AG04449 (cell line): ENCODE results near the gene TFDP1.

Experiments
- CTCF ChIA-PET: fragments of 350-600 bp; formaldehyde crosslinking; extraction: SDS; loops from one replicate; lab custom pipeline; 2021; ENCODE audit warnings: antibody characterized with exemption; lab: Yijun Ruan, JAX
- POLR2A ChIA-PET: fragments of 400-600, 350-600 bp; formaldehyde crosslinking; extraction: SDS; loops from one replicate; lab custom pipeline; 2020; ENCODE audit warnings: antibody characterized with exemption, inconsistent platforms; lab: Yijun Ruan, JAX
- DNase-seq: peaks from one replicate; pipeline ENCODE4 v3.0.0-alpha.2; 2010; ENCODE audit warnings: low read depth, low spot score
- H3K4me3 ChIP-seq: 2 replicates; pipeline ENCODE4 v1.5.1; 2011; ENCODE audit warnings: low read depth, mild to moderate bottlenecking, control low read depth, low read length
- TF ChIP-seq, protein P1 (sequence below): IDR thresholded peaks from one replicate; pipeline ENCODE4 v1.5.1; 2011; ENCODE audit warnings: mild to moderate bottlenecking, moderate library complexity, low read length, control low read depth, inconsistent platforms; ENCODE audit not compliant: insufficient read depth; ENCODE audit errors: missing control alignments

Gene TFDP1, protein sequence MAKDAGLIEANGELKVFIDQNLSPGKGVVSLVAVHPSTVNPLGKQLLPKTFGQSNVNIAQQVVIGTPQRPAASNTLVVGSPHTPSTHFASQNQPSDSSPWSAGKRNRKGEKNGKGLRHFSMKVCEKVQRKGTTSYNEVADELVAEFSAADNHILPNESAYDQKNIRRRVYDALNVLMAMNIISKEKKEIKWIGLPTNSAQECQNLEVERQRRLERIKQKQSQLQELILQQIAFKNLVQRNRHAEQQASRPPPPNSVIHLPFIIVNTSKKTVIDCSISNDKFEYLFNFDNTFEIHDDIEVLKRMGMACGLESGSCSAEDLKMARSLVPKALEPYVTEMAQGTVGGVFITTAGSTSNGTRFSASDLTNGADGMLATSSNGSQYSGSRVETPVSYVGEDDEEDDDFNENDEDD

DNA sequence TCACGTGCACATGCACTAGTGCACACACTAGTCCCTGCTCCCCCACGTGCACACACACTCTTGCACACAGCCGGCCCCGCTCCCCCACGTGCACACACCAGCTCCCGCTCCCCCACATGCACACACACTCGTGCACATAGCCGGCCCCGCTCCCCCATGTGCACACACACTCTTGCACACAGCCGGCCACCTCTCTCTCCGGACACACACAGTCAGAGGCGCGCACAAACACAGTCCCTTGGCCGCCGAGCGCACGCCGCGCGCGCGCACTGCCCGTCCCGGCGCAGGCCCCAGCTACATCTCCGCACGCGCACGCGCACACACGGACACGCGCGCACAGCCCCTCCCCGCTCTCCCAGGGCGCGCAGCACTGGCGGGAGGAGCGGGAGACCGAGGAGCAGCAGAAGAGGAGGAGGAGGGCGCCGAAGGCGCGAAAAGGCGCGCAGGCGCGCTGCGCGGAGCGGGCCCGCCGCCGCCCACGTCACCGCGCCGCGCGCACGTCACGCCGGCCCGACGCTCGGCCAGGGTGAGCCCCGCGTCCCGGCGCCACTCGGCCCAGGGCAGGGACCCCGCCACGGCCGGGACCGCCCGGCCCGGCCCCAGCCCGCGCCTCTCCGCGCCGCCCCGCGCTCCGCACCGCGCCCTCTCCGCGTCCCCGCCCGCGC, at the start of gene TFDP1:
Gene TFDP1, plus strand, starts transcription at position 549 of the 665 bp plus-strand sequence. CDS start 1,085 bp downstream, outside the sequence.
- DNase-seq, result no peak
- H3K4me3 ChIP-seq, result peak within 1 kb of the TSS; percentile 63
- CTCF ChIA-PET, result no interaction called here
- POLR2A ChIA-PET, result no interaction called here
- TF ChIP-seq, protein P1, sequence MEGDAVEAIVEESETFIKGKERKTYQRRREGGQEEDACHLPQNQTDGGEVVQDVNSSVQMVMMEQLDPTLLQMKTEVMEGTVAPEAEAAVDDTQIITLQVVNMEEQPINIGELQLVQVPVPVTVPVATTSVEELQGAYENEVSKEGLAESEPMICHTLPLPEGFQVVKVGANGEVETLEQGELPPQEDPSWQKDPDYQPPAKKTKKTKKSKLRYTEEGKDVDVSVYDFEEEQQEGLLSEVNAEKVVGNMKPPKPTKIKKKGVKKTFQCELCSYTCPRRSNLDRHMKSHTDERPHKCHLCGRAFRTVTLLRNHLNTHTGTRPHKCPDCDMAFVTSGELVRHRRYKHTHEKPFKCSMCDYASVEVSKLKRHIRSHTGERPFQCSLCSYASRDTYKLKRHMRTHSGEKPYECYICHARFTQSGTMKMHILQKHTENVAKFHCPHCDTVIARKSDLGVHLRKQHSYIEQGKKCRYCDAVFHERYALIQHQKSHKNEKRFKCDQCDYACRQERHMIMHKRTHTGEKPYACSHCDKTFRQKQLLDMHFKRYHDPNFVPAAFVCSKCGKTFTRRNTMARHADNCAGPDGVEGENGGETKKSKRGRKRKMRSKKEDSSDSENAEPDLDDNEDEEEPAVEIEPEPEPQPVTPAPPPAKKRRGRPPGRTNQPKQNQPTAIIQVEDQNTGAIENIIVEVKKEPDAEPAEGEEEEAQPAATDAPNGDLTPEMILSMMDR, result no peak

DNA sequence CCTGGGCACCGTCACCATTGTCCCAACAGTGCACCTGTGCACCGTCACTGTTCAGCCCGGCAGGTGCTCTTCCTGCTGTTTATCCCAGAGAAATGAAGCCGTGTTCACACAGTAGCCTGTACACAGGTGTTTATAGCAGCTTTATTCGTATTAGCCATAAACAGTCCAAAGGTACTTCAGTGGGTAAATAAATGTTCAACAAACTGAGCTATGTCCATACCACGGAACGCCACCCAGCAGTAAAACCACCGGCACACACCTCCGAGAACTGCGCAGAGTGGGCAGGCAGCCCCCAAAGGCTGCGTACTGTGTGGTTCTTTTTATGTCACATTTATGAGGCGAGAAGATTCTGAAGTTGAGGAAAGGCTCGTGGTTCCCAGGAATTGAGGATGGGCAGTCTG, 49.2 kb upstream of the TFDP1 start:
- TF ChIP-seq, protein P1, result no peak
- CTCF ChIA-PET, result interaction anchor here (0.9 kb wide), 1 partner anchor 27 kb away, joined by 5 read pairs; no protein-coding TSS in a partner anchor
- no peak overlapping the region for H3K4me3 ChIP-seq
- POLR2A ChIA-PET, result no interaction called here
- no peak for DNase-seq

DNA sequence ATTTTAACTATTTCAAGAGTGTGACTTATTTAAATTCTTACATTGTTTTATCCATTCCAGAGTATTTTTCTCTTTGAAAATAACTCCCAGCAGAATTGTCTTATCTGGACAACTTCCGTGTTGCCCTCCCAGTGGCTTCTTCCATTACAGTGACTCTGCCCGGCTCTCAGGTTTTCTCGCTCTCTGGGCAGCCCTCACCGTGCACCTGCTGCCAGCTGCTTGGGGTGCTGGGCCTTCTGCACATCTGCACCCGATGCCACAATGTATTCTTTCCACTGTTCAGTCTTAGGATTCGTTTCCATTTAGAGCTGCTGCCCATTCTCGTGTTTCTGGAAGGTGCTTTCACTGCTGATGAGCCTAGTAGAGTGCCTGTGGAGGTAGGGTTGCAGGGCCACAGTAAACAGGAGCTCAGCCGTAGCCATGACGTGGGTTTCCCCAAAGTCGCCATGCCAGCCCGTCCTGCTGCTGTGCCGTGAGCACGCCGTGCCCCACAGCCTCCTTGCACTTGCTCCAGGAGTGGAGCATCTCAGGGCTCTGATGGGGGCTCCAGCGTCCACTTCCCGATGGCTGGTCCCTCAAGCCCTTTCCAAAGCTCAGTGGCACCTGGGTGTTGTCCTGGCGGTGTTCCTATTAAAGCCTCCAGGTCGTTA, 48.0 kb upstream of the TFDP1 start:
- TF ChIP-seq, protein P1, result no peak
- ChIA-PET CTCF (interaction anchor here (0.7 kb wide), 1 partner anchor 78 kb away, joined by 3 read pairs; no protein-coding TSS in a partner anchor), POLR2A (no interaction called here)
- no peak overlapping the region for H3K4me3 ChIP-seq
- no peak for DNase-seq

DNA sequence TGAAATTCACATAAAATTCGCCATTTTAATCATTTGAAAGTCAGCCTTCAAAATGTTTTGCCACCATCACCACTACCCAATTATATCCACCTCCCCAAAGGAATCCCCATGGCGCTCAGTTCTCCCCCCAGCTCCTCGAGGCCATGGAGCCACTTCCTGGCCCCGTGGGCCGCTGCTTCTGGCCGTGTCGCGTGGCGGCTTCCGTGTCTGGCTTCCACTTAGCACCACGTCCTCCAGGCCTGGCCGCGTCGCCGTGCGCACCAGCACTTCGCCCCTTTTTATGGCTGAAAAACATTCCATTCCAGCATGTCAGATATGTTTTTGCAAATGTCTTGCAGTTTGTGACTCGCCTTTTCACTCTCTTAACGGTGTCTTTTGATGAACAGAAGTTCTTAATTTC, 47.3 kb upstream of the TFDP1 start:
- TF ChIP-seq, protein P1, result no peak
- H3K4me3 ChIP-seq, result no peak overlapping the region
- ChIA-PET POLR2A (no interaction called here), CTCF (interaction anchor here (0.7 kb wide), 1 partner anchor 78 kb away, joined by 3 read pairs; no protein-coding TSS in a partner anchor)
- no peak for DNase-seq

DNA sequence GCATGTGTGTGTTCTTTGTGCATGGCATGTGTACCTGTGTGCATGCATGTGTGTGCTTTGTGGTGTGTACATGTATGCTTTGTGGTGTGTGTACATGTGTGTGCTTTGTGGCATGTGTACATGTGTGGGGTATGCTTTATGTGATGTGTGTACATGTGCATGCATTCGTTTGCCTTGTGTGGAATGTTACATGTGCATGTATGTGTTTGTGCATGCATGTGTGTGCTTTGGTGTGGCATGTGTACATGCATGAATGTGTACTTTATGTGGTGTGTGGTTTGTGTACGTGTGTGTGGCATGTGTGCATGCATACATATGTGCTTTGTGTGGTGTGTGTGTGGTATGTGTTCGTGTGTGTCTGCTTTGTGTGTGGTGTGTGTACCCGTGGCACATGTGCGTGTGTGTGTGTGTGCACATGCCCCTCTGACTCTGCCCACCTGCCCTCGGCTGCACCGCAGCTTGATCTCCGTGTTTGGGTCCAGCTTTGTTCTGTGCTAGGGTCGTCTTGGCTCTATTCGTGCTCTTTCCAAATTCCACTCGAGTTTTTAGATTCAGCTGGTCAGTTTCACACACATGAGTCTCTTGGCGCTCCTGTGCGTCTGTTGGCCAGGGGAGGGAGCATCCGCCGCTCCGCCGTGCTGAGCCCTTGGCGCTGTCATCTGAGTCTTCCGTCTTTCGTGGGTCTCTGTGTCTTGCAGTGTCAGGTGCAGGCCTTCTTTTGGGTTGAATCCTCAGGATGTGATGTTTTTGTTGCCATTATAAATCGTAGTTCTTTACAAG, 46.5 kb upstream of the TFDP1 start:
- ChIA-PET CTCF (no interaction called here), POLR2A (no interaction called here)
- H3K4me3 ChIP-seq, result no peak overlapping the region
- no peak for DNase-seq
- TF ChIP-seq, protein P1, result no peak
